ENCODE results near the gene PRRG2.

The PRRG2 gene

GRCh38 chr19:49640113-49640898, 59.2 kb downstream of the PRRG2 start, which contains the start of gene RRAS:
TSS of gene RRAS (minus strand) at chr19:49640143. CDS start at chr19:49640098, 45 bp downstream.
- peak; percentile 100 for DNase-seq (ENCODE audit: low read depth in 2 of 2)

Measured in stimulated activated CD4-positive, alpha-beta T cell treated with anti-CD3 and anti-CD28 coated beads, Interleukin-12 subunit alpha, Interleukin-12 subunit beta, amount 100 ng/mL, for 24 hours (primary cell).